ENCODE results near the gene KLHL12. TPM values are rescaled to one million over a fixed set of nuclear protein-coding genes. Genes with fewer than 3 reads are reported as not detected.

Gene KLHL12
- total and polyA plus RNA-seq, 10 of the 15 experiments (the other 5 are each of a cell fraction or from before 2014, with no cell fraction given) = 16.0 to 53.8 (median 30.3) TPM

DNA sequence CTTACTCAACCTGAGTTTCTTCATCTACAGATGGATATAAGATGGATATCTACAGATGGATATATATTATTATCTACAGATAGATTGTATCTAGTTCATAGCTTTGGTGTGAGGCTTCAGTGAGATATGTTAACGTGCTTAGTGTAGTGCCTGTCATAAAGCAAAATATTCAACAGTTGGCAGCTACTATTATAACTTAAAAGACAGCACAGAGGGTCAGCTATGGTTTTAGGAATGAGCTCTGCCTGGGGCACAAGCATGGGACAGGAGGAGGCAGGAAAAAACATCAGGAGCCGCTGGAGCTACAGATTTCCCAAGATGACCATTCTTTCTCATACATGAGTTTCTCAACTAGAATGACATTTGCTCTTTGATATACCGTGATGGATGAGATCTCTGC, 41.3 kb upstream of the KLHL12 start:
- Histone ChIP-seq H3K79me2 (ENCODE audit: control insufficient read depth, insufficient read depth, low read length) (peaks cover 7% of the 10 kb centered on the region), H2AFZ (ENCODE audit: control insufficient read depth, low read depth, low read length) (peak overlapping the region; percentile 91), H3K4me2 (ENCODE audit: control insufficient read depth, insufficient read depth) (peak overlapping the region; percentile 95), H3K27ac (ENCODE audit: control insufficient read depth, insufficient read depth) (no peak overlapping the region), H3K9ac (ENCODE audit: control insufficient read depth, insufficient read depth, low read length) (no peak overlapping the region), H3K9me3 (replicated peaks; ENCODE audit: control insufficient read depth, insufficient read depth, low read length) (no peaks in the 10 kb centered on the region), H3K4me3 (peak overlapping the region; percentile 82; the same call in 1 of the 2 replicates), H3K27me3 (replicated peaks in 1 of 2; ENCODE audit: control insufficient read depth in 2 of 2, insufficient read depth in 2 of 2, low read length in 1 of 2) (peaks cover 0 to 2% of the 10 kb centered on the region in 2 experiments; a peak in 1 of 4 replicates), H4K20me1 (ENCODE audit: control insufficient read depth, insufficient read depth) (no peaks in the 10 kb centered on the region), H3K36me3 (ENCODE audit: control insufficient read depth in 2 of 2, insufficient read depth in 2 of 2, low read length in 1 of 2) (no peaks in the 10 kb centered on the region; a peak in 1 of 4 replicates), H3K4me1 (ENCODE audit: control insufficient read depth, insufficient read depth, low read length) (peaks cover 23% of the 10 kb centered on the region)
- ChIA-PET POLR2A (interaction anchor here (0.6 to 1.6 kb wide), 4 partner anchors 9 to 38 kb away, joined by 3 to 10 read pairs (median 4); partner anchors contain the start of gene TMEM183A), SMC1A (ENCODE audit: uncharacterized antibody, unreplicated experiment) (interaction anchor here (0.6 to 1.5 kb wide), 9 partner anchors 9 to 1529 kb away, joined by 3 to 8 read pairs (median 3); partner anchors contain the start of gene TMEM183A), RAD21 (ENCODE audit: unreplicated experiment) (interaction anchor here (0.8 to 1.4 kb wide), 5 partner anchors 9 to 1013 kb away, joined by 3 to 4 read pairs (median 4); partner anchors contain the start of genes TIMM17A and TMEM183A), CTCF (interaction anchor here (0.6 to 1.5 kb wide), 17 partner anchors 9 to 1109 kb away, joined by 3 to 10 read pairs (median 4); partner anchors contain the start of gene KLHL12)
- ATAC-seq (no peak), DNase-seq (ENCODE audit: low read depth, low spot score) (no peak), FAIRE-seq (no peak)
- TF ChIP-seq RCOR1 (conservative IDR thresholded peaks at IDR 0.05; ENCODE audit: low read depth, low read length) = no peak
- TF ChIP-seq EZH2 (IDR thresholded peaks at IDR 0.05; ENCODE audit: borderline replicate concordance, control insufficient read depth, low read depth, low read length) = no peak
- TF ChIP-seq SPI1 (IDR thresholded peaks at IDR 0.05; ENCODE audit: borderline replicate concordance, insufficient read depth, low read depth, low read length) = no peak
- TF ChIP-seq, protein P1, sequence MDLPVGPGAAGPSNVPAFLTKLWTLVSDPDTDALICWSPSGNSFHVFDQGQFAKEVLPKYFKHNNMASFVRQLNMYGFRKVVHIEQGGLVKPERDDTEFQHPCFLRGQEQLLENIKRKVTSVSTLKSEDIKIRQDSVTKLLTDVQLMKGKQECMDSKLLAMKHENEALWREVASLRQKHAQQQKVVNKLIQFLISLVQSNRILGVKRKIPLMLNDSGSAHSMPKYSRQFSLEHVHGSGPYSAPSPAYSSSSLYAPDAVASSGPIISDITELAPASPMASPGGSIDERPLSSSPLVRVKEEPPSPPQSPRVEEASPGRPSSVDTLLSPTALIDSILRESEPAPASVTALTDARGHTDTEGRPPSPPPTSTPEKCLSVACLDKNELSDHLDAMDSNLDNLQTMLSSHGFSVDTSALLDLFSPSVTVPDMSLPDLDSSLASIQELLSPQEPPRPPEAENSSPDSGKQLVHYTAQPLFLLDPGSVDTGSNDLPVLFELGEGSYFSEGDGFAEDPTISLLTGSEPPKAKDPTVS (IDR thresholded peaks at IDR 0.05; ENCODE audit: low read depth, low read length) = no peak
- in situ Hi-C loops (cut with MboI) = no loop called here
- intact Hi-C loops (cut with micrococcal nuclease; ENCODE audit: unreplicated experiment) = loop anchor here (2.0 kb wide), 2 partner anchors 30 to 42 kb away; partner anchors contain the start of gene KLHL12
- BruUV-seq (replicated peaks) = no TSS peak
- WGBS (ENCODE audit: insufficient coverage, insufficient replicate concordance, low lambda C conversion rate, missing lambda C conversion rate) = 38% methylated on average over 3 of the region's 3 CpGs
